A549 (cell line): ENCODE data around the gene PLA1A. TPM values are rescaled to one million over a fixed set of nuclear protein-coding genes. Genes with fewer than 3 reads are reported as not detected.

Experiments
- ATAC-seq, 2 experiments: fragments of 200-7000 bp in 1 of 2; fragments of >200 bp in 1 of 2; cut with Nextera tagmentation in 1 of 2; cut with Tn5 transposase in 1 of 2; 3 replicates each; pipeline versions ENCODE4 v1.8.0 to v1.9.1; 2018 to 2020; ENCODE audit warnings: mild to moderate bottlenecking in 1 of 2, moderate library complexity in 1 of 2
- CTCF ChIA-PET: fragments of 300-600 bp; sonication (Branson Sonifier 250); formaldehyde crosslinking; extraction: SDS; loops from one replicate; lab custom pipeline; 2021; ENCODE audit warnings: antibody characterized with exemption, inconsistent platforms; lab: Yijun Ruan, JAX
- POLR2A ChIA-PET: fragments of 350-600 bp; formaldehyde crosslinking; extraction: SDS; loops from one replicate; lab custom pipeline; 2021; ENCODE audit warnings: antibody characterized with exemption, inconsistent platforms; lab: Yijun Ruan, JAX
- DNase-seq, 2 experiments: peaks; one replicate each; pipeline versions ENCODE4 v3.0.0 to v3.0.0-alpha.2; 2011 to 2016; ENCODE audit warnings: low read depth in 1 of 2, low spot score in 1 of 2
- FAIRE-seq: peaks from 2 replicates; lab custom pipeline; 2011; peaks lifted over from hg19 to GRCh38; lab: Jason Lieb, UNC
- H3K27ac ChIP-seq, 2 experiments: fragments of >200 bp; sonication (Bioruptor Twin); formaldehyde crosslinking; 3 replicates each; pipeline ENCODE4 v1.5.1; 2016 to 2017
- H3K4me1 ChIP-seq: fragments of >200 bp; sonication (Bioruptor Twin); formaldehyde crosslinking; 3 replicates; pipeline ENCODE4 v1.6.1; 2016
- H3K4me2 ChIP-seq: fragments of >200 bp; sonication (Bioruptor Twin); formaldehyde crosslinking; 3 replicates; pipeline ENCODE4 v1.6.1; 2016
- H3K4me3 ChIP-seq: fragments of >200 bp; sonication (Bioruptor Twin); formaldehyde crosslinking; 3 replicates; pipeline ENCODE4 v1.5.1; 2016
- H3K9me3 ChIP-seq: fragments of >200 bp; sonication (Bioruptor Twin); formaldehyde crosslinking; 3 replicates; pipeline ENCODE4 v1.6.1; 2016
- CBX2 ChIP-seq: fragments of 200-600 bp; sonication (generic); IDR thresholded peaks from 2 replicates; pipeline ENCODE4 v1.6.1; 2016; ENCODE audit warnings: low read depth, mild to moderate bottlenecking, borderline replicate concordance
- EP300 ChIP-seq, 2 experiments: fragments of >200 bp; sonication (Bioruptor Twin); formaldehyde crosslinking; IDR thresholded peaks; 2 replicates in 1 of 2; 3 replicates in 1 of 2; pipeline ENCODE4 v1.6.1; 2016 to 2017
- ESRRA ChIP-seq: fragments of 150-350 bp; IDR thresholded peaks from 2 replicates; pipeline ENCODE4 v1.6.1; 2014; ENCODE audit warnings: mild to moderate bottlenecking, low read length, borderline replicate concordance
- FOSB ChIP-seq: fragments of 250-450 bp; sonication (Bioruptor Pico); IDR thresholded peaks from 2 replicates; pipeline ENCODE4 v1.5.0; 2020; ENCODE audit warnings: mild to moderate bottlenecking, moderate library complexity
- HOXA7 ChIP-seq: fragments of 250-450 bp; sonication (Bioruptor Pico); IDR thresholded peaks from 2 replicates; pipeline ENCODE4 v1.5.0; 2020; ENCODE audit warnings: mild to moderate bottlenecking, moderate library complexity
- KDM1A ChIP-seq: fragments of 200-600 bp; sonication (generic); IDR thresholded peaks from 2 replicates; pipeline ENCODE4 v1.6.1; 2016; ENCODE audit warnings: low read depth, mild to moderate bottlenecking
- KDM5A ChIP-seq: fragments of 200-600 bp; sonication (generic); IDR thresholded peaks from 2 replicates; pipeline ENCODE4 v1.6.1; 2016; ENCODE audit warnings: antibody characterized with exemption, mild to moderate bottlenecking
- MAFK ChIP-seq: fragments of 450-650 bp; IDR thresholded peaks from 2 replicates; pipeline ENCODE4 v1.6.1; 2014; ENCODE audit not compliant: partially characterized antibody
- MAZ ChIP-seq: fragments of 150-350 bp; IDR thresholded peaks from 2 replicates; pipeline ENCODE4 v1.6.1; 2014; ENCODE audit warnings: antibody characterized with exemption, low read depth, low read length, borderline replicate concordance
- NPAS2 ChIP-seq: fragments of 250-450 bp; sonication (Bioruptor Pico); IDR thresholded peaks from 2 replicates; pipeline ENCODE4 v1.8.0; 2022; ENCODE audit warnings: mild to moderate bottlenecking, moderate library complexity, borderline replicate concordance
- POLR2A ChIP-seq: IDR thresholded peaks from 2 replicates; pipeline ENCODE4 v1.6.1; 2012; ENCODE audit warnings: mild to moderate bottlenecking, low read length
- RARB ChIP-seq: fragments of 250-450 bp; sonication (Bioruptor Pico); IDR thresholded peaks from 2 replicates; pipeline ENCODE4 v1.8.0; 2021; ENCODE audit warnings: mild to moderate bottlenecking, moderate library complexity
- RCOR1 ChIP-seq: fragments of 150-350 bp; IDR thresholded peaks from 2 replicates; pipeline ENCODE4 v1.6.1; 2014; ENCODE audit warnings: antibody characterized with exemption, low read length, low read depth
- SMC3 ChIP-seq: fragments of >200 bp; sonication (Bioruptor Twin); formaldehyde crosslinking; IDR thresholded peaks from 3 replicates; pipeline ENCODE4 v1.6.1; 2018; ENCODE audit warnings: inconsistent platforms
- TFCP2L1 ChIP-seq: fragments of 250-450 bp; sonication (Bioruptor Pico); IDR thresholded peaks from 2 replicates; pipeline ENCODE4 v1.5.0; 2021; ENCODE audit warnings: mild to moderate bottlenecking
- ZC3H11A ChIP-seq: fragments of 450-650 bp; IDR thresholded peaks from 2 replicates; pipeline ENCODE4 v1.6.1; 2014; ENCODE audit warnings: antibody characterized with exemption, mild to moderate bottlenecking
- ZFP36 ChIP-seq: fragments of 450-650 bp; IDR thresholded peaks from 2 replicates; pipeline ENCODE4 v1.6.1; 2014; ENCODE audit warnings: borderline replicate concordance; ENCODE audit not compliant: partially characterized antibody
- ZSCAN20 ChIP-seq: fragments of 250-450 bp; sonication (Bioruptor Pico); IDR thresholded peaks from 2 replicates; pipeline ENCODE4 v1.8.0; 2022; ENCODE audit warnings: mild to moderate bottlenecking, moderate library complexity
- WGBS: methylation state at CpG from one replicate; pipeline ENCODE4 v1.1.6; 2017; ENCODE audit errors: missing lambda C conversion rate; 5-methylcytosine and 5-hydroxymethylcytosine counted together
- polyA plus RNA-seq, 4 experiments: library from polyadenylated mRNA; depleted of rRNA in 3 of 4; stranded (reverse); fragments of >200 nt; fragmentation: RNase III in 1 of 4; extraction: RNeasy Plus Mini Kit Qiagen cat#74134 plus additional on column Dnase treatment in 1 of 4; gene quantifications; 2 replicates in 3 of 4; 3 replicates in 1 of 4; pipeline ENCODE4 v1.2.3, GENCODE V29; 2011 to 2017
- TF ChIP-seq, protein P1 (sequence below): fragments of >200 bp; sonication (Bioruptor Twin); formaldehyde crosslinking; IDR thresholded peaks from 3 replicates; pipeline ENCODE4 v1.6.1; 2016
- TF ChIP-seq, protein P2 (sequence below): fragments of 150-350 bp; IDR thresholded peaks from 2 replicates; pipeline ENCODE4 v1.6.1; 2014; ENCODE audit warnings: low read depth, mild to moderate bottlenecking, low read length
- TF ChIP-seq, protein P3 (sequence below): fragments of >200 bp; sonication (Bioruptor Twin); formaldehyde crosslinking; IDR thresholded peaks from 2 replicates; pipeline ENCODE4 v1.6.1; 2016
- TF ChIP-seq, protein P4 (sequence below): fragments of 200-600 bp; sonication (generic); IDR thresholded peaks from 2 replicates; pipeline ENCODE4 v1.6.1; 2016; ENCODE audit warnings: antibody characterized with exemption, mild to moderate bottlenecking, moderate library complexity

The PLA1A gene
- polyA plus RNA-seq, 2 of the 4 experiments (the other 2 are of a cell fraction): 0.17 to 0.18 TPM

DNA sequence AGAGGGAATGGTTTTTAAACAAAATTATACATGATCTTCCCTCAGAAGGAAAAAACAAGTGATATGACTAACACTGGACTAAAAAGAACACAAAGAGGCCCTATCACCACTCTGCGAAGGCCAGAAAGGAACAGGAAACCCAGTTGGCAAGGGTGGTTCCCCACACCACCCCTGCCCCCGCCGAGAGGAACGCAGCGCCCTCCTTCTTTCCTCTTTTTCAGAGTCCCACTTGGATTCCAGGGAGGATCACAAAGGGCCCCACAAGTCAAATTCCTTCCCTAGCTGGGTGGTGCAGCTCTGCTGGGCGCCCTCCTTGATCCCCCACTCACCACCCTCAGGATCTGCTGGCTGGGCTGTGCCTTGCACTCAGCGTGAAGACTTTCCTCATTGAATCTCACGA lies 29.8 kb downstream of the PLA1A start:
- Histone ChIP-seq H3K4me2 (no peak overlapping the region), H3K27ac (no peak overlapping the region), H3K9me3 (no peaks in the 10 kb centered on the region), H3K4me1 (peaks cover 4% of the 10 kb centered on the region; the same call in 1 of the 3 replicates), H3K4me3 (no peak overlapping the region)
- no peak for FAIRE-seq
- WGBS: 67% methylated on average over 8 of the region's 8 CpGs
- ChIA-PET CTCF (interaction anchor here (0.8 to 1.8 kb wide), 3 partner anchors 9 to 14 kb away, joined by 3 to 7 read pairs (median 3); no protein-coding TSS in a partner anchor), POLR2A (no interaction called here)
- DNase-seq: no peak
- no peak for TF ChIP-seq TFCP2L1
- no peak for TF ChIP-seq RCOR1
- no peak for TF ChIP-seq POLR2A
- no peak for TF ChIP-seq MAZ
- TF ChIP-seq MAFK: no peak
- TF ChIP-seq FOSB (CRISPR knock-in tag): no peak
- no peak for TF ChIP-seq EP300 (IDR thresholded peaks at IDR 0.05)
- no peak for TF ChIP-seq KDM1A
- no peak for TF ChIP-seq ZSCAN20
- TF ChIP-seq ESRRA: no peak
- TF ChIP-seq KDM5A: no peak
- TF ChIP-seq, protein P1, sequence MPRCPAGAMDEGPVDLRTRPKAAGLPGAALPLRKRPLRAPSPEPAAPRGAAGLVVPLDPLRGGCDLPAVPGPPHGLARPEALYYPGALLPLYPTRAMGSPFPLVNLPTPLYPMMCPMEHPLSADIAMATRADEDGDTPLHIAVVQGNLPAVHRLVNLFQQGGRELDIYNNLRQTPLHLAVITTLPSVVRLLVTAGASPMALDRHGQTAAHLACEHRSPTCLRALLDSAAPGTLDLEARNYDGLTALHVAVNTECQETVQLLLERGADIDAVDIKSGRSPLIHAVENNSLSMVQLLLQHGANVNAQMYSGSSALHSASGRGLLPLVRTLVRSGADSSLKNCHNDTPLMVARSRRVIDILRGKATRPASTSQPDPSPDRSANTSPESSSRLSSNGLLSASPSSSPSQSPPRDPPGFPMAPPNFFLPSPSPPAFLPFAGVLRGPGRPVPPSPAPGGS: no peak
- TF ChIP-seq ZFP36: no peak
- TF ChIP-seq NPAS2 (CRISPR knock-in tag): no peak
- TF ChIP-seq, protein P2, sequence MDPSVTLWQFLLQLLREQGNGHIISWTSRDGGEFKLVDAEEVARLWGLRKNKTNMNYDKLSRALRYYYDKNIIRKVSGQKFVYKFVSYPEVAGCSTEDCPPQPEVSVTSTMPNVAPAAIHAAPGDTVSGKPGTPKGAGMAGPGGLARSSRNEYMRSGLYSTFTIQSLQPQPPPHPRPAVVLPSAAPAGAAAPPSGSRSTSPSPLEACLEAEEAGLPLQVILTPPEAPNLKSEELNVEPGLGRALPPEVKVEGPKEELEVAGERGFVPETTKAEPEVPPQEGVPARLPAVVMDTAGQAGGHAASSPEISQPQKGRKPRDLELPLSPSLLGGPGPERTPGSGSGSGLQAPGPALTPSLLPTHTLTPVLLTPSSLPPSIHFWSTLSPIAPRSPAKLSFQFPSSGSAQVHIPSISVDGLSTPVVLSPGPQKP: no peak
- TF ChIP-seq, protein P3, sequence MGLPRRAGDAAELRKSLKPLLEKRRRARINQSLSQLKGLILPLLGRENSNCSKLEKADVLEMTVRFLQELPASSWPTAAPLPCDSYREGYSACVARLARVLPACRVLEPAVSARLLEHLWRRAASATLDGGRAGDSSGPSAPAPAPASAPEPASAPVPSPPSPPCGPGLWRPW: no peak
- no peak for TF ChIP-seq RARB
- ATAC-seq: no peak

DNA sequence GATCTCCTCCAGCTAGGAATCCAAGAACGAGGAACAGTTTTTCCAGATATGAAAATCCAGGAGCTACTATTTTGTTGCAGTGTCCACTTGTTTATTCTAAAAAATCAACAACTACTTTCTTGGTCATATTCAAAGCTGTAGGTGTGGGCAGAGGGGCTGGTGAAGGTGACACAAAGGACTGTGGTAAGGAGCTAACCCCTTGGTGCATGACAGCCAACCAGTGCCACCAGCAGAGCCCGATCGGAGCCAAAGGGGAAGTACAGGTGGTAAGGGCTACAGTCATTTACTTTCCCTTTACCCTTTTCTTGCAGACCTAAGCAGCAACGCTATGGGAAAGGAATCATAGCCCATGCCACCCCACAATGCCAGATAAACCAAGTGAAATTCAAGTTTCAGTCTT lies 30.7 kb downstream of the PLA1A start:
- Histone ChIP-seq H3K4me3 (no peak overlapping the region), H3K4me1 (peaks cover 4% of the 10 kb centered on the region; the same call in 1 of the 3 replicates), H3K4me2 (no peak overlapping the region), H3K9me3 (no peaks in the 10 kb centered on the region), H3K27ac (no peak overlapping the region)
- CTCF ChIA-PET: interaction anchor here (1.1 to 1.8 kb wide), 2 partner anchors 9 to 15 kb away, joined by 3 to 7 read pairs; no protein-coding TSS in a partner anchor
- TF ChIP-seq ZFP36: no peak
- TF ChIP-seq SMC3: no peak
- TF ChIP-seq HOXA7 (CRISPR knock-in tag): no peak
- TF ChIP-seq, protein P4, sequence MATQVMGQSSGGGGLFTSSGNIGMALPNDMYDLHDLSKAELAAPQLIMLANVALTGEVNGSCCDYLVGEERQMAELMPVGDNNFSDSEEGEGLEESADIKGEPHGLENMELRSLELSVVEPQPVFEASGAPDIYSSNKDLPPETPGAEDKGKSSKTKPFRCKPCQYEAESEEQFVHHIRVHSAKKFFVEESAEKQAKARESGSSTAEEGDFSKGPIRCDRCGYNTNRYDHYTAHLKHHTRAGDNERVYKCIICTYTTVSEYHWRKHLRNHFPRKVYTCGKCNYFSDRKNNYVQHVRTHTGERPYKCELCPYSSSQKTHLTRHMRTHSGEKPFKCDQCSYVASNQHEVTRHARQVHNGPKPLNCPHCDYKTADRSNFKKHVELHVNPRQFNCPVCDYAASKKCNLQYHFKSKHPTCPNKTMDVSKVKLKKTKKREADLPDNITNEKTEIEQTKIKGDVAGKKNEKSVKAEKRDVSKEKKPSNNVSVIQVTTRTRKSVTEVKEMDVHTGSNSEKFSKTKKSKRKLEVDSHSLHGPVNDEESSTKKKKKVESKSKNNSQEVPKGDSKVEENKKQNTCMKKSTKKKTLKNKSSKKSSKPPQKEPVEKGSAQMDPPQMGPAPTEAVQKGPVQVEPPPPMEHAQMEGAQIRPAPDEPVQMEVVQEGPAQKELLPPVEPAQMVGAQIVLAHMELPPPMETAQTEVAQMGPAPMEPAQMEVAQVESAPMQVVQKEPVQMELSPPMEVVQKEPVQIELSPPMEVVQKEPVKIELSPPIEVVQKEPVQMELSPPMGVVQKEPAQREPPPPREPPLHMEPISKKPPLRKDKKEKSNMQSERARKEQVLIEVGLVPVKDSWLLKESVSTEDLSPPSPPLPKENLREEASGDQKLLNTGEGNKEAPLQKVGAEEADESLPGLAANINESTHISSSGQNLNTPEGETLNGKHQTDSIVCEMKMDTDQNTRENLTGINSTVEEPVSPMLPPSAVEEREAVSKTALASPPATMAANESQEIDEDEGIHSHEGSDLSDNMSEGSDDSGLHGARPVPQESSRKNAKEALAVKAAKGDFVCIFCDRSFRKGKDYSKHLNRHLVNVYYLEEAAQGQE: no peak
- no peak for TF ChIP-seq CBX2
- TF ChIP-seq, protein P1: no peak
- no peak for TF ChIP-seq ZC3H11A
- POLR2A ChIA-PET: no interaction called here
- FAIRE-seq: no peak
- no peak for ATAC-seq
- no peak for DNase-seq
- WGBS: 47% methylated on average over 4 of the region's 4 CpGs
